ENCODE measurements around the gene MYBPC3. TPM values are rescaled to one million over a fixed set of nuclear protein-coding genes. Genes with fewer than 3 reads are reported as not detected.
"Not testable (repeated sequence)": the region's sequence is repeated elsewhere in the genome, so short reads cannot be mapped to it uniquely, and the experiment has no call there.

The MYBPC3 gene
- total RNA-seq, 2 experiments from 2014 or later: not detected

GRCh38 chr11:47338396-47339241 lies 13.9 kb downstream of the MYBPC3 start:
- H3K27ac Mint-ChIP-seq: no peak overlapping the region
- DNase-seq: no peak
- no peaks in the 10 kb centered on the region for H3K27me3 Mint-ChIP-seq
- no peaks in the 10 kb centered on the region for H3K4me1 Mint-ChIP-seq
- H3K9me3 Mint-ChIP-seq: no peaks in the 10 kb centered on the region
- no peak overlapping the region for H3K4me3 Mint-ChIP-seq
- CTCF ChIA-PET: interaction anchor here (0.5 kb wide), 1 partner anchor 655 kb away, joined by 3 read pairs; no protein-coding TSS in a partner anchor
- POLR2A ChIA-PET: no interaction called here
- H3K36me3 Mint-ChIP-seq (ENCODE audit: low read depth): no peaks in the 10 kb centered on the region

GRCh38 chr11:47337229-47337924 lies 15.1 kb downstream of the MYBPC3 start:
- Mint-ChIP-seq H3K27ac (no peak overlapping the region), H3K4me1 (no peaks in the 10 kb centered on the region), H3K4me3 (no peak overlapping the region), H3K36me3 (ENCODE audit: low read depth) (no peaks in the 10 kb centered on the region), H3K27me3 (no peaks in the 10 kb centered on the region), H3K9me3 (no peaks in the 10 kb centered on the region)
- no peak for DNase-seq
- ChIA-PET CTCF (interaction anchor here (1.0 kb wide), 1 partner anchor 37 kb away, joined by 3 read pairs; no protein-coding TSS in a partner anchor), POLR2A (no interaction called here)

- H3K27me3 Mint-ChIP-seq: no peaks in the 10 kb centered on the region
- POLR2A ChIA-PET: no interaction called here
- DNase-seq: no peak
- H3K4me3 Mint-ChIP-seq: no peak overlapping the region
- H3K9me3 Mint-ChIP-seq: no peaks in the 10 kb centered on the region
- no peak overlapping the region for H3K27ac Mint-ChIP-seq
- H3K36me3 Mint-ChIP-seq (ENCODE audit: low read depth): no peaks in the 10 kb centered on the region
- H3K4me1 Mint-ChIP-seq: no peaks in the 10 kb centered on the region
- CTCF ChIA-PET: interaction anchor here (1.0 to 1.2 kb wide), 2 partner anchors 38 to 70 kb away, joined by 3 read pairs; no protein-coding TSS in a partner anchor
Measured at GRCh38 chr11:47336595-47336994, 15.9 kb downstream of the MYBPC3 start.

GRCh38 chr11:47335733-47336132 lies 16.8 kb downstream of the MYBPC3 start:
- DNase-seq: no peak
- CTCF ChIA-PET: interaction anchor here (1.2 kb wide), 1 partner anchor 69 kb away, joined by 3 read pairs; no protein-coding TSS in a partner anchor
- Mint-ChIP-seq H3K36me3 (ENCODE audit: low read depth) (no peaks in the 10 kb centered on the region), H3K4me1 (no peaks in the 10 kb centered on the region), H3K9me3 (no peaks in the 10 kb centered on the region), H3K27me3 (no peaks in the 10 kb centered on the region), H3K4me3 (no peak overlapping the region), H3K27ac (no peak overlapping the region)
- POLR2A ChIA-PET: no interaction called here

GRCh38 chr11:47334699-47335411 lies 17.6 kb downstream of the MYBPC3 start:
- DNase-seq; H3K36me3 Mint-ChIP-seq (ENCODE audit: low read depth); H3K9me3 Mint-ChIP-seq; H3K4me1 Mint-ChIP-seq; POLR2A ChIA-PET; H3K27me3 Mint-ChIP-seq; CTCF ChIA-PET; H3K4me3 Mint-ChIP-seq; H3K27ac Mint-ChIP-seq: not testable (repeated sequence)

DNA sequence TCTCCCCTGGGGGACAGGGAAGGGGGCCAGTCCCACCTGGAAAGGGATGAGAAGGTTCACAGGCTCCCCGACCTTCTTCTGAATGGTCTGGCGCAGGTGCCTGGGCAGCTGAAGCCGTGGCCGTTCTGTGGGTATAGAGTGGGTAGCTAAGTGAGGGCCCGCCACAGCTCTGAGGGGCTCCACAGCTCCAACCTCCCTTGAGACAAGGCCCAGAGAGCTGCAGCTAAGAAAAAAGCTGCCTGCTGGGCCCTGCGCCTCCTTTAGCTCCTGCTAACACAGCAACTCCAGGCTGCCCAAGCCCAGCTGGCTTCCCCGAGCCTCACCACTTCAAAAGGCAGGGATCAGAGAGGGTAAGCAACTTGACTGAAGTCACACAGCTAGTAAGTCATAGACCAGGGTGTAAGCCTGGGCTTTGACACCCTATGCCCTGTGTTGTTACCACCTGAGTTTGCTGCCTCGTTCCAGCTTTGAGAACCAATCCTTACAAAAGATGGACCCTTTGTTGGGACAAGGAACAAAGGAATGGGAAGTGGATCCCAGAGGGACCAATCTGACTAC lies 18.5 kb downstream of the MYBPC3 start:
- Mint-ChIP-seq H3K9me3 (no peaks in the 10 kb centered on the region), H3K27ac (no peak overlapping the region), H3K4me3 (no peak overlapping the region), H3K4me1 (no peaks in the 10 kb centered on the region), H3K27me3 (no peaks in the 10 kb centered on the region), H3K36me3 (ENCODE audit: low read depth) (peaks cover 6% of the 10 kb centered on the region)
- CTCF ChIA-PET: no interaction called here
- POLR2A ChIA-PET: interaction anchor here (0.6 kb wide), 1 partner anchor 432 kb away, joined by 3 read pairs; no protein-coding TSS in a partner anchor
- no peak for DNase-seq

DNA sequence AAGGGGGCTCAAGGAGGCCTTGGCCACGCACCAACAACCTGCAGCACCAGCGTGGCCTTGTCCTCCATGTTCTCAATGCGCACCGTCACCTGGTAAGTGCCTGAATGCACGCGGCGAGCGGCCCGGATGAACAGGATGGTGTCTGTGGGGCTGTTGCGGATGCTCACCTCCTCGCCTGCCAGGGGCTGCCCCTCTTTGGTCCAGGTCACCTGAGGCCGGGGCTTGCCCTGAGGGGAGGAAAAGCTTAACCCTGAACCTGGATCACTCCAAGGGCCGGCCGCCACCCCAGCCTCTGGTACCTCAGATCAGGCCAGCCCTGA lies 19.0 kb downstream of the MYBPC3 start:
- H3K27me3 Mint-ChIP-seq: no peaks in the 10 kb centered on the region
- H3K27ac Mint-ChIP-seq: no peak overlapping the region
- peaks cover 11% of the 10 kb centered on the region for H3K36me3 Mint-ChIP-seq (ENCODE audit: low read depth)
- no peak for DNase-seq
- no peaks in the 10 kb centered on the region for H3K9me3 Mint-ChIP-seq
- no peak overlapping the region for H3K4me3 Mint-ChIP-seq
- H3K4me1 Mint-ChIP-seq: no peaks in the 10 kb centered on the region
- CTCF ChIA-PET: interaction anchor here (0.6 kb wide), 1 partner anchor 137 kb away, joined by 4 read pairs; no protein-coding TSS in a partner anchor
- POLR2A ChIA-PET: interaction anchor here (0.6 kb wide), 1 partner anchor 433 kb away, joined by 3 read pairs; no protein-coding TSS in a partner anchor

DNA sequence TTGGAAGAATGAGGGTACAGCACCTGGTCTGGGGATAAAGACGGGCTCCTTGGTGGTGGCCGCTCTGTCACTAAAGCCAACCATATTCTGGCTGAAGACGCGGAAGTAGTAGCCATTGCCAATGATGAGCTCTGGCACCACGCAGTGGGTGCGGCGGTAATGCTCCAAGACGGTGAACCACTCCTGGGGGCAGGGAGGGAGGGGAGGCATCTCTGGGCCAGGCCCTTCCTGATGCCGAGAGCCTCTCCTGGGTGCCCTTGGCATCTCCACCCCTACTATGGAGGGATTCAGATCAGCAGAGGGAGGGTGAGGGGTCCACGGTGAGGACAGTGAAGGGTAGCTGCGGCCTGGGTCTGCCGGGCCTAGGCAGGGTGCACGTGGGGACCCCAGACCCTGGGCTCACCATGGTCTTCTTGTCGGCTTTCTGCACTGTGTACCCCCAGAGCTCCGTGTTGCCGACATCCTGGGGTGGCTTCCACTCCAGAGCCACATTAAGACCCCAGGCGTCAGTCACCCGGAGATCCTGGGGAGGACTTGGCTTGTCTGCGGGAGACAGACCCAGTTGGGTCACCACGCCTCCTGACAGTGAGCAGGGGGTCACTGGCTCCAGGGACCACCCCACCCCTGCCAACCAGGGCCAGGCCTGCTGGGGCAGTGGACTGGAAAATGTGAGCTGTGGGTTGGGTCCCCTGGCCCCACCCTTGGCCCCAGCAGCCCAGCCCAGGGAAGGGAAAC lies 19.5 kb downstream of the MYBPC3 start:
- H3K36me3 Mint-ChIP-seq (ENCODE audit: low read depth): peaks cover 13% of the 10 kb centered on the region
- POLR2A ChIA-PET: interaction anchor here (0.6 kb wide), 1 partner anchor 433 kb away, joined by 3 read pairs; no protein-coding TSS in a partner anchor
- H3K27ac Mint-ChIP-seq: no peak overlapping the region
- H3K27me3 Mint-ChIP-seq: no peaks in the 10 kb centered on the region
- H3K4me3 Mint-ChIP-seq: no peak overlapping the region
- H3K9me3 Mint-ChIP-seq: no peaks in the 10 kb centered on the region
- CTCF ChIA-PET: interaction anchor here (0.6 kb wide), 1 partner anchor 136 kb away, joined by 4 read pairs; no protein-coding TSS in a partner anchor
- DNase-seq: no peak
- no peaks in the 10 kb centered on the region for H3K4me1 Mint-ChIP-seq

DNA sequence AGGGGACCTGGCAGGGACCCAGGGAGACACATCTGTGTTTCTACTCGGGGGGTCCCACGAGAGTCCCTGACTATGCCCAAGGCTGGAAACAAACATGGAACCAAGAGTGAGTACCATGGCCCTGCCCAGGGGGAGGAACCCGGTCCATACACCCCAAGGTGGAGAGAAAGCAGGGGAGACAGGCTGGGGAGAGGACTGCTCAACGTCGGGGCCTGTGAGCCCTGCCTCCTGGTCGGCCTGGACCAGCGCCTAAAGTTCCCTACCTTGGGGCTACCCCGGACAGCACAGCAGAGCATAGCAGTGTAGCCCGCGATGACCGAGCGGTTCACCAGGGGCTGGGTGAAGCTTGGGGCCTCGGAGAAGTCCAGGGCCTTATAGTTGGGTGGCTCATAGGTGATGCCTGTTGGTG lies 20.2 kb downstream of the MYBPC3 start:
- ChIA-PET POLR2A (no interaction called here), CTCF (no interaction called here)
- Mint-ChIP-seq H3K27me3 (no peaks in the 10 kb centered on the region), H3K9me3 (no peaks in the 10 kb centered on the region), H3K36me3 (ENCODE audit: low read depth) (peaks cover 18% of the 10 kb centered on the region), H3K4me1 (no peaks in the 10 kb centered on the region), H3K27ac (no peak overlapping the region), H3K4me3 (no peak overlapping the region)
- DNase-seq: no peak

DNA sequence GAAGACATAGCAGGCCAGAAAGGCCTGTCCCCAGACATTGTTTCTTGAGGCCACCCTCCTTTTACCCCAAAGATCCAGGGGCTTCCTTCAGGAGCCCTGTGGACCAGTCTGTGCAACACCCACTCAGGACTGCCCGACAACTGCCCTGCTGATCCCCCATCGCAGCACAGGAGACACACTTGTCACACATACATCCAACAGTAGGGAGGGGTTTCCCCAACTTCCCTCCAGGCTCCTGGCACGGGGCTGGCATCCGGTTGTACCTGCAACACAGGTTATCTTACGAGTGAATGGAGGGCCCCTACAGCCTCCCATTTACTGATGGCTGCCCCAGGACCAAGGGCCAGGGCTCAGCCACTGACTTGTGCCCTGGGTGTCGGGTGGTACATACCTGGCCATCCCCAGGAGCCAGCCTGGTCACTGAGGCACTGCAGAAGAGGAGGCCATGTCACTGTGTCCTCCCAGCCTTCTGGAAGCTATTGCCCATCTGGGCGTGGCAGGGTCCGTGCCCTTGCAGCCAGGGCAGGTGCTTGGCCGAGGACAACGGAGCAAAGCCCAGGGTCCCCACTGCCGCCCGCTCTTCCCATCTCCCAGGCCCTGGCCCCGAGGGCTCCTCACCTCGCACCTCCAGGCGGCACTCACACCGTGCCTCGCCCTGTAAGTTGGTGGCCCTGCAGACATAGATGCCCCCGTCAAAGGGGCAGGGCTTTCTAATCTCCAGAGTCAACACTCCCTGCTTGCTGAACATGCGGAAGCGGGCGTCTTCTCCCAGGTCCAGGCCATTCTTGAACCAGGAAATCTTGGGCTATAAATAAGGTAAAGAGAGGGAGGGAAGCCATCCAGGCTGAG lies 20.8 kb downstream of the MYBPC3 start:
- DNase-seq: no peak
- no peaks in the 10 kb centered on the region for H3K4me1 Mint-ChIP-seq
- no peak overlapping the region for H3K4me3 Mint-ChIP-seq
- ChIA-PET CTCF (no interaction called here), POLR2A (interaction anchor here (1.4 kb wide), 1 partner anchor 10 kb away, joined by 3 read pairs; no protein-coding TSS in a partner anchor)
- H3K36me3 Mint-ChIP-seq (ENCODE audit: low read depth): peaks cover 21% of the 10 kb centered on the region
- no peaks in the 10 kb centered on the region for H3K27me3 Mint-ChIP-seq
- no peak overlapping the region for H3K27ac Mint-ChIP-seq
- H3K9me3 Mint-ChIP-seq: no peaks in the 10 kb centered on the region

DNA sequence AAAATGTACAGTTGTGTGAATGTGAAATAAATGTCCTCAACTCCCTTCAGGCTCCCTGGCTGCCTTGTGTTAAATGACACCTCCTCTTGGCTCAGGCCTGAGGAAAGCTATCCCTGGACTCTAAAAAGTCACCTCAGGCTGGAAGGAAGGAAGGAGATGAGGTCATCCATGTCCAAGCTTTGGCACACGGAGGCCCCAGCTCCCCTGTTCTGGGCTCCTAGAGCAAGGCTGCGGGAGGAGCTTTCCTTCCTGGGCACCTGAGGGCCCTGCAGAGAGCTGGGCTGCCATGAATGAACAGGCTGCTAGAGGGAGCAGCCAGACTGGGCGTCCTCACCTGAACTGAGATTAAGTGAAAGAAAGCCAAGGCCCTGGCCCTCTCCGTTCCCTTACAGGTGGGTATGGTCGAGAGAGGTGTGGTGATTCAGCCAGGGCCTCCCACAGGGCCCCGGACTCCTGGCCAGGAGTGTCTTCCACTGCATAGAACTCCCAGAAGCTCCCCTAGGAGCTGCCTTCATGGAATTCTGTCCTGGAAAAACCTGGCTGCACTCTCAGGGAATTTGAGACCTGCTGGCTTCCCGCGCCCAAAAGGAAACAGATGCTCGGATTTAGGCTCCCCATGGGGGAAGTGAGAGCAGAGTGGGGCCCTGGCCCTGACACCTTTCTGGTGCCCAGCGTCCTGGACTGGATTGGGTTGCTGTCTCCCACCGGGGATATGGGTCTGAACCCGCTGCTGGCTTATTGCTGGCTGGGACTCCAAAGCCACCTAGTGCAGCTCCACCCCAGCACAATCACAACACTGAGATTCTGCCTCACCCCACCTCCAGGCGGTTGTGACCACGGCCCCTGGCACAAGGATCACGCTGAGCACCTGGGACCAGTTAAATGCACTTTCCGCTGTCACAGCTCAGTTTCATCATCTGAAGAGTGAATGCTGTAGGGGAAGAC lies 22.2 kb downstream of the MYBPC3 start:
- H3K9me3 Mint-ChIP-seq: no peaks in the 10 kb centered on the region
- ChIA-PET POLR2A (interaction anchor here (0.9 to 1.4 kb wide), 2 partner anchors 8 to 10 kb away, joined by 3 read pairs; no protein-coding TSS in a partner anchor), CTCF (interaction anchor here (1.3 kb wide), 1 partner anchor 152 kb away, joined by 3 read pairs; no protein-coding TSS in a partner anchor)
- H3K27me3 Mint-ChIP-seq: no peaks in the 10 kb centered on the region
- peaks cover 31% of the 10 kb centered on the region for H3K36me3 Mint-ChIP-seq (ENCODE audit: low read depth)
- DNase-seq: no peak
- H3K4me1 Mint-ChIP-seq: no peaks in the 10 kb centered on the region
- H3K27ac Mint-ChIP-seq: no peak overlapping the region
- no peak overlapping the region for H3K4me3 Mint-ChIP-seq
